Measurements from ENCODE around the gene IL31.

The IL31 gene

DNA sequence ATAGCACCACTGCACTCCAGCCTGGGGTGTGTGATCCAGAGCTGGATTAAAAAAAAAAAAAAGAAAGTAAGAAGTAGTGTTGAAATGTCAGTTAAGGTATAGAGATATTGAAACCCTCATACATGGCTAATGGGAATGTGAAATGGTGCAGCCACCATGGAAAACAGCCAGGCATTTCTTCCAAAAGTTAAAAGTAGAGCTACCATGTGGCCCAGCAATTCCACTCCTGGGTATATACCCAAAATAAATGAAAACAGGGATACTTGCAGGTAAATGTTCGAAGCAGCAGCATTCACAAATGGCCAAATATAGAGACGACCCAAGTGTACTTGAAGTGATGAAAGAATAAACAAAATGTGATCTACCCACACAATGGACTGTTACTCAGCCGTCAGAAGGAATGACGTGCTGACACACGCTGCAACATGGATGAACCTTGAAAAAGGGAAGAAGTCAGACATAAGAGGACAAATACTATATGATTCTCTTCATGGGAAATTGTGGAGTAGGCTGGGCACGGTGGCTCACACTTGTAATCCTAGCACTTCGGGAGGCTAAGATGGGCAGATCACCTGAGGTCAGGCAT is 15.2 kb downstream of the IL31 start:
- DNase-seq (ENCODE audit: low read depth in 2 of 2), result no peak

DNA sequence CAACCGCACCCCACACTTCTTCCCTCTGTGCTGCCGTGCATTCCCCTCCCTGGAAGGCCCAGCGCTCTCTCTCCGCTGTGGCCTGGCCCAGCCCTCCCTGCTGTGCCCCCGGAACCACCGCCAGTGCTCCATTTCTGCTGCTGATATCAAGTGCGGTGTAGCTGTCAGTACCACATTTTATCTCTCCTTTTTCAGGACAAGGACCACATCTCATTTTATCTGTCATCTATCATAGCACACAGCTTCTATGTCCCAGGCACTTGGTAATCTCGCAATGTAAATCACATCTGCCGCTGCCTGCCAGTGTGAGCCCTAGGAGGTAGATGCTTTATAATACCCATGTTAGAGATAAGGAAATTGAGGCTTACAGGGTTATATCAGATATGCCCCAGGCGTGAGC is 18.3 kb downstream of the IL31 start:
- no peak for DNase-seq (ENCODE audit: low read depth in 2 of 2)

DNA sequence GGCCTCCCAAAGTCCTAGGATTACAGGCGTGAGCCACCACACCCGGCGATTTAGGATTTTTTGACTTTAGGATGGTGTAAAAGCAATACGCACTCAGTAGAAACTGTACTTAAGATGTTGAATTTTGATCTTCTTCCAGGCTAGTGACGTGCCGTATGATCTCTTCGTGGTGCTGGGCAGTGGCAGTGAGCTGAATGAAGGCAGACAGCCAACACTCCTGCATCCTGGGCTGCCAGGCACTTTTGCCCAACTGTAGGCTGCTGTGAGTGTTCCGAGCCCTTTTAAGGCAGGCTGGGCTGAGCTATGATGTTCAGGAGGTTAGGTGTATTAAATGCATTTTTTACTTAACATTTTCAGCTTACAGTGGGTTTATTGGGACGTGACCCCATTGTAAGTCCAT is 21.3 kb downstream of the IL31 start:
- no peak for DNase-seq (ENCODE audit: low read depth in 2 of 2)

DNA sequence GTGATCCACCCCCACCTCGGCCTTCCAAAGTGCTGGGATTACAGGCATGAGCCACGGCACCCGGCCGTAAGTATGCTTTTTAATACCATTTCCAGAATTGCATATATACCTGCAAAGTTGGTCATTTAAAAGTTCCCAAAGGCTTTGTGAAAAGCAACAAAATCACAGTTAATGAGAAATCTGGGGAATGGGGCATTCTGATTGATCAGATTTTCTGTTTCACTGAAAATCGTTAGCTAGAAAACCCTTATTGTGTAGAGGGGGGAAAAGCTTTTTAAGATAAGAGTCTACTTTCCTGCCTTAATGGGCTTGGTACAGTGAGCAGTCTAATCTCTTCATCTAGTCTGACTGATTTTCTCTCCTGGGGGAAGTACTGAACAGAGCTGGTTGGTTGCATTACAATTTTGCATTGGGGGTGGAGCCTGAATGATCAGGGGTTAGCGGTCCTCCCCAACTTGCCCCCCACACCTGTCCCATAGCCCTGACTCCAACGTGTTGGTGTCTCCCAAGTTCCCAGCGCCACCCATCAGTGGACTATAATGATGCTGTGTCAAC is 23.8 kb downstream of the IL31 start:
- DNase-seq (ENCODE audit: low read depth in 2 of 2), result no peak

DNA sequence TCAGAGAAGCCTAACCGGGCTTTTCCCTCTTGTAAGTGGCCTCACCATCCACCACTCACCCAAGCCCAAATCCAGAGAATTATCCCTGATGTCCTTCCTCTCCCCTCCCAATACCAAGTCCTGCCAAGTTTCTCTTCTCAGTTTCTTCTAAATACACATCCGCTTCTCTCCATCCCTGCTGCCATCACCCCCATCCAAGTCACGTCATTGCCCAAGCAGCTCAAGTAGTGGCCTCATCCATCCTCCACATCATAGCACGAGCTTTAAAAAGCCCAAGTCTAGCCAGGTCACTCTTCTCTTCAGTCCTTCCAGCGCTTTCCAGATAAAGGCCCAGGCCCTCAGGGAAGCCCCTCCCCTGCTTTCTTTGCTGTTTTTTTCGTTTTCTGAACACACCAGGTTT is 25.4 kb downstream of the IL31 start:
- DNase-seq (ENCODE audit: low read depth in 2 of 2), result no peak

DNA sequence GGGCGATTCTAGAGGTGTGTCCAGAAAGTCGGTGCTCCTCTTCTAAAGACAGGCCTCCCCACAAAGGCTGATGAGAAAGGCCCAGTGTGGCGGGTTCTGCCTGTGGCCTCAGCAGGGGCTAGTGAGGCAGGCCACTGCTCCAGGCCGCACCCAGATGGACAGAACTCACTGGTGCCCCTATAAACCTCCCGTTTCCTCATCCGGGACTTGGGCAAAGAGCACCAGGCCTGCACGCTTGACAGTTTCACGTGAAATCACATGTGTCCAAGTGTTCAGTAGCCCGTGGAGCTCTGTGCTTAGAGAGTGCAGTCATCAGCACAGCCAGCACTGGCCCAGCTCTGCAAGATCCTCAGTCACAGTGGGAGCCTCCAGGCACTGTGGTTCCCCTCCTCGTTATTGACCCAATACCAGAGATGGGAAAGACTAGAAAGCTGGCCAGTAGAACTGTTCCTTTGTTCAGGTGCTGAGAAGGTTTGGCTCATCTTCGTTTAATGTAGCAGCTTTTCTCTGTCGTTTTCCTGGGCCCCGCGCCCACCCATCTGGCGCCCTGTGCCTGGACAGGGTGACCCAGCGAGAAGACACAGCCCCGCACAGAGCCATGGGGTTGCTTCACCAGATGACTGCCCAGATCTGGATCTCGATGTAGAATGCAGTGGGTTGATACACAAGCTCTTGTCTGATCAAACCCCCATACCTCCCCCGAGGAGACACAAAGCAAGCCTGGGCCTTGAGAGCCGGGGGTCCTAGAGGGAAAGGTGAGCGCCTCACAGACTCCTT is 26.3 kb downstream of the IL31 start:
- DNase-seq (ENCODE audit: low read depth in 2 of 2), result no peak

DNA sequence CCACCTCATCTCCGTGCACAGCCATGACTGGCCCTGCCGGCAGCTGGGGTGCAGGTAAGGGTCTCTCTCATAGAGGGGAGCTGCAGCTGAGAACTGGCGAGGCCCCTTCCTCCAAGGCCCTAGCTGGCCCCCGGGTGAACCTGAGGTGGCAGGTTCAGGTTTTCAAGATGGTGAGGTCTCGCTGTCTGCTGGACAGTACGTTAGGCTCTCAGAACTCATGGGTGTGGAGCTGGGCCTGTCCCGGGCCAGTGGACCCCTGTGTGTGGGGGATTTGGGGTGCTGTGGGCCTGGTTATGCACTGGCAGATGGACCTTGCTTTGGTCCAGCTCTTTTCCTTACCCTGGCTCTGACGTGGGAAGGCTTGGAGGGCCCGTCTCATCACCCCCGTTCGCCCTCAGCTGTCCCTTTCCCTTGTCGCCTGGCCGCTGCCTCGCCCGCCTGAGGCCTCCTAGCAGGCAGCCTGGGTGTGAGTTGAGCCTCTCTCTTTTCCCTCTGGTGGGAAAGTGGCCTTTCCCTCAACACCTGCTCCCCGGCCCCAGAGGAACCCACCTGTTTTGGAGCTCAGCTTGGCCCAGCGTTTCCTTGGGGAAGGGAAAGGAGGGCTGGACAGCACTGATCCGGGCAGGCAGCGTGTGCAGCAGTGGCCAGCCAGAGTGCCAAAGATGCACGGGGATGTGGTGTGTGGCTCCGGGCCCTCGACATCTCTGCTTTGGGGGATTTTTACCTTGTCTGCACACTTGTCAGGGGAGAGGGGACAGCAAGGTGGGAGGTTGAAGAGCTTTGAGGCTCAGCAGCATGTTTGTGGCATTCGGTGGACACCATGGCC is 28.3 kb downstream of the IL31 start:
- DNase-seq (ENCODE audit: low read depth in 2 of 2), result no peak

DNA sequence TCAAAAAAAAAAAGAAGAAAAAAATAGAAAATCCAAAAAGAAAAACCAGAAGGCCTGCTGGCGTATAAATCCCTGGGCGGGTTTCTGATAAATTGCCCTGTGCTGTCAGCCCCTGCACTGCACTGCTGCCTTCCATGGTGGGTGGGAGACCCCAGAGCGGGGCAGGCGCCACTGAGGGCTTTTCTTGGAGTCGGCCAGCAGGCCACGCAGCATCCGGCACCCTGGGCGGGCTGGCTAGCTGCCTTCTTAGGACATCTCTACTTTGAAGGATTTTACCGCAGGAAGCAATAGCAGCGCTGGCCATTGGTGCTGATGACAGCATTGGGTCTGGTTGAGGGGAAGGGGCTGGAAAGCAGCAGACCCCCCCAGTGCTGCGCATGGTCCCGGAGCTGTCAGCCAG is 29.1 kb downstream of the IL31 start:
- no peak for DNase-seq (ENCODE audit: low read depth in 2 of 2)

DNA sequence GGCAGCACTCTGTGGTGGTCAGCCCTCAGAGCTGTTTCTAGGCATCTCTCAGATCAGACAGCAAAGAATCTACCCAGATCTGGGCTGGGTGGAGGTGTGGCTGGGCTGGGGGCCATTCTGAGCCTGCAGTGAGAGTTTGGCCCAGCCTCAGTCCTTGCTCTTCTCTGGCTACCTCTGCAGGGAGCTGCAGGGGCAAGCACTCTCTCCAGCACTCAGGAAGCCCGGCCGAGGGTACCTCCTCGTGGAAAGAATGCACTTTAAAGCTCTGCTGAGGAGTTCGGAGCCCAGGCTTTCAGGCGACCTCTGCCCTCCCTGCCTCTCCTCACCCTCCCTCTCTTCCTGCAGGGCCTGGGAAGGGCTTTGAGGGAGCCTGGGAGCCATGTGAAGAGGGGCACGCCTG is 31.2 kb downstream of the IL31 start:
- DNase-seq (ENCODE audit: low read depth in 2 of 2), result no peak

DNA sequence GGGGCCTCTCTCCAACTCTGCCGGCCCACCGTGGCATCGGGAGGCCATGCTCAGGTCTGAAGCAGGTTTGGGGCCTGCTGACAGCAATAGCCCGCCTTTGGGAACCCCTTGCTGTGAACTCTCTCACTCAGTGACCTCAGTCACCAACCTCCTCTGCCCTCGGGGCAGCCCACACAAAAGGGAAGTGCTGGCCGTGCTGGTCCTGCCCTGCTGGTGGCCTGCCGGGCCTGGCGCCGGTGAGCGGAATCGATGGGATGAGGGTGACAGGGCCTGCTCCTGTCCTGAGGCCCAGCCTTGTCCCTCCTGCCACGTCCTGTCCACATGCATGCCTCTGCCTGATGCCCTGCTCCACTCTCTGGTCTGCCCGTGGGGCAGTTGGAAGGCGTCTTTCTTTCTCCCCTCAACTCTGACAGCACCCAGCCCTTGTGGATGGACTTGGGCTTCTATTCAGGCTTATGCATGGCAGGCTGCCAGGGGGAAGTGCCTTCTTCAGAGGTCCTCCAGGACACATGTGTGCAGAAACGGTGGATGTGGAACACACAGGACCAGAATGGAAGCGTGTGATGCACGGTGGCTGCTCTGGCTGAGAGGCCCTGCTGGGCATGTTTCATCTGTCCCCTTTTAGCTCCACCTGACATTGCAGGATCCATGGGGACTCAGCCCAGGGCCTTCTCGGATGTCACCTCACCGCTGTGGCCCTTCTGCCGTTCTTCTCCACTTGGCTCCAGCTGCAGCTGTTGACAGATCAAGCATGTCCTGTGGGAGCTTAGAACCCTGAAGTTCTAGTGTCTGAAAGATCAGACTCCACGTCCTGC is 31.9 kb downstream of the IL31 start:
- DNase-seq (ENCODE audit: low read depth in 2 of 2), result no peak

DNA sequence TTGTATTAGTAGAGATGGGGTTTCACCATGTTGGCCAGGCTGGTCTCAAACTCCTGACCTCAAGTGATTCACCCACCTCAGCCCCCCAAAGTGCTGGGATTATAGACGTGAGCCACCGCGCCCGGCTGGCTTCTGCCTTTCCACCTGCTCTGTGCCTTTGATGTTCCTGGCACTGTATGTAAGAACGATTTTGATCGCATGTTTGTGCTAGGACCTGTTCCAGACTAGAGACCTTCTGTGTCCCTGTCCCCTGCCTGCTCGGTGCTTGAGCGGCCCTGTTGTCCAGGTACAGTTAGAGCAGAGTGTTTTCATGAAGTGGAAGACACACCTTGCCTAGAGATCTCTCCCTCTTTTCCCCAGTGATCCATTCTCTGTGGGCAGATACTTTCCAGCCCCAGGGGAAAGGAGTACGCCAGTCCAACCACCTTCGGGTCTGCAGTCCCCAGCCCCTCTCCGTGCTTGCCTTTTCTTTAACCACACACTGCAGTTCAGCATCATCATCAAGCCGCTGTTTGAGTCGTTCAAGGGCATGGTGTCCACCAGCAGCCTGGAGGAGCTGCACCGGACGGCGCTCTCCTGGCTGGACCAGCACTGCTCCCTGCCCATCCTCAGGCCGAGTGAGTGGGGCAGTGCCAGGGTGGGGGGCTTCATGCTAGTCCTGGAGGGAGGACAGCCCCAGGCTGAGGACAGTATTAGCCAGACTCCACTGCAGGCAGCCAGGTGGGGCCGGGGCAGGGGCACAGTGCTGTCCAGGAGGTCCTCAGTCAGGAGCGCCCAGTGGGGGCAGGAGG is 33.4 kb downstream of the IL31 start:
- no peak for DNase-seq (ENCODE audit: low read depth in 2 of 2)

DNA sequence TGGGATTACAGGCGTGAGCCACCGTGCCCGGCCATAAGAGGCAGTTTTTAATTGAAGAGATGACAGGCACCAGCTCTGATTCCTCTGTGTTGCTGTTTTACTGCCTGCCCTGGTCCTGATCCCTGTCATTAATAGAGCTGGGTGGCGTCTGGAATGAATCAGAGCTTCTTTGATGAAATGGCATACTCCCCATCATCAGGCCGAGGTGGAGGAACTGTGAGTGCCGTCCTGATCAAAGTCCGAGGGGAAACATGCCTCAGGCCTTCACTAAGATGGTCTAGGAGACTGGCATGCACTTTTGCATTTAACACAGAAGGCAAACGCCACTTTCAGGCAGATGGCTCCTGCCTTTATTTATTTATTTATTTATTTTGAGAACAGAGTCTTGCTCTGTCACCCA is 34.1 kb downstream of the IL31 start:
- no peak for DNase-seq (ENCODE audit: low read depth in 2 of 2)

DNA sequence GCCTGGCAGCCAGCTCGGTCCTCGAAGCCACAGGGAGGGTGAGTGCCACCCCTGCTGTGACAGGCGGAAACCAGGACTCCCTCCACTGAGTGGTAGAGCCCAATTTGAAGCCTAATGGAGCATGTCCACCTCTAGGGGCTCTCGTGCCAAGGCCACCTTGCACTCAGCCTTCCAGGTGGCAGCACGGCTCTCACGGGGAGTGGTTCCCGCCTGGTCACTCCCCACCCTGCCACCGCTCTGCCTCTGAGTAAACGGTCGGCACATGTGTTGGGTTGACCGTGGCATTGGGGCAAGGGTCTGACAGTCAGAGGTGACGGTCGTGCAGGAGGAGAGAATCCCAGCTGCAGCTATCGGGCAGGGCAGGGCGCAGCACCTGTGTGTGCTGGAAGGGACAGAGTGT is 34.8 kb downstream of the IL31 start:
- DNase-seq (ENCODE audit: low read depth in 2 of 2), result no peak

DNA sequence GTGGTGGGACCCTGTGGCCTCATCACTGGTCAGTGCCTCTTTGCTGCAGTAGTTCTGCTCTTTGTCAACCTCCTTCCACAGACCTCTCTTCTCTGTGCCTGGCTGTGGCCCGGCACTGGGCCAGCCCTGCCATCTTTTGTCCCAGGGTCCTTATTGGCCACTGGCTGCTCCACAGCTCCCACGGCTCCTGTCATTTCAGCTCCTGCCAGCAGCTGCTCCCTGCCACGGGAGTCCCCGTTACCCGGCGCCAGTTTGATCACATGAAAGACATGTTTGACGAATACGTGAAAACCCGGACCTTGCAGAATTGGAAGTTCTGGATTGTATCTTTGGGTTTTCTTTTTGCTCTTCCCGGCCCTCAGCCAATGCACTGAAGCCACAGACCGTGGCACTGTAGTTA is 35.4 kb downstream of the IL31 start:
- no peak for DNase-seq (ENCODE audit: low read depth in 2 of 2)

DNA sequence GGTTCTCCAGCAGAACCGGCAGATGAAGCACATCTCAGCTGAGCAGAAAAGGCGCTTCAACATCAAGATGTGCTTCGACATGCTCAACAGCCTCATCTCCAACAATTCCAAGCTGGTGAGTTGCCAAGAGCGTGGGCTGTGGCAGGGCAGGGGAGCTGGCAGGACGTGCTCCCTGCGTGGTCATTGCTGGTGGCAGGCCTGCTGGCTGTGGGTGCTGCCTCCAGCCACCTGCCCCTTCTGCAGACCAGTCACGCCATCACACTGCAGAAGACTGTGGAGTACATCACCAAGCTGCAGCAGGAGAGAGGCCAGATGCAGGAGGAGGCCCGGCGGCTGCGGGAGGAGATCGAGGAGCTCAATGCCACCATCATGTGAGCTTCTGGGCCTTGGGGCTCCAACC is 35.8 kb downstream of the IL31 start:
- no peak for DNase-seq (ENCODE audit: low read depth in 2 of 2)

DNA sequence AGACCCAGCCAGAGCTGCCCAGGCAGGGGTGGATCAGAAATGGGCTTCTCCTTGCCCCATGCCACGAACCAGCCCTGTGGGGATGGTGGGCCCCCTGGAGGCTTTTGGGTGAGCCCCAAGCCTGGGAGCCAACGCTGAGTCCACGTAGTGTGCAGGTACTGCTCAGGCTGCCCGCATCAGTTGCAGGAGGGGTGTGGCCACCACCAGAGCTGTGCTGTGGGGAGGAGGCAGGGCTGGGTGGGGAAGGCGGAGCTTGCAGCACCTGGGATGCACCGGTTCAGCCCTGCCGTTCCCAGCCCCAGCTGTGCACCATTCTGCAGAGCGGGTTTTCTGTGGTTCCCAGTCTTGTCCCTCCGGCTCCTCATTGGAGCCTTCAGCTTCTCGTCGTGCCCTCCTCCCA is 36.3 kb downstream of the IL31 start:
- DNase-seq (ENCODE audit: low read depth in 2 of 2), result no peak

DNA sequence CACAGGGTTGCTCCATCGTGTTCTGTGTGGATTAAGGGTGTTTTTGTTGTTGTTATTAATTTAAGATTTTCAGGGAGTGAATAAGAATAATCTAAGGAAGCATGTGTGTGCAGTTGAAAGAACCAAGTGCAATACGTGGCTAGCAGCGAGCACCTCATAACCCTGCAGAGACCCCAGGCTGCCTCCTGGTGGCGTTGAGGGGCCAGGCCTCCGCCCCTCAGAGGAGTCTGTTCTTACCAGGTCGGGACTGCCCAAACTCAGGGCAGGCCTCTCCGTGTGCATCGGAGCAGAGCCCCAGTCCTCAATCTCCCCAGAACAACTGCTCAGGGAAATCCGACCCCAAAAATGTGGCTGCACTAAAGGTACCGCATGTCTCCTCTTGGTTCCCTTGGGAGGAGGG is 36.8 kb downstream of the IL31 start:
- DNase-seq (ENCODE audit: low read depth in 2 of 2), result no peak

DNA sequence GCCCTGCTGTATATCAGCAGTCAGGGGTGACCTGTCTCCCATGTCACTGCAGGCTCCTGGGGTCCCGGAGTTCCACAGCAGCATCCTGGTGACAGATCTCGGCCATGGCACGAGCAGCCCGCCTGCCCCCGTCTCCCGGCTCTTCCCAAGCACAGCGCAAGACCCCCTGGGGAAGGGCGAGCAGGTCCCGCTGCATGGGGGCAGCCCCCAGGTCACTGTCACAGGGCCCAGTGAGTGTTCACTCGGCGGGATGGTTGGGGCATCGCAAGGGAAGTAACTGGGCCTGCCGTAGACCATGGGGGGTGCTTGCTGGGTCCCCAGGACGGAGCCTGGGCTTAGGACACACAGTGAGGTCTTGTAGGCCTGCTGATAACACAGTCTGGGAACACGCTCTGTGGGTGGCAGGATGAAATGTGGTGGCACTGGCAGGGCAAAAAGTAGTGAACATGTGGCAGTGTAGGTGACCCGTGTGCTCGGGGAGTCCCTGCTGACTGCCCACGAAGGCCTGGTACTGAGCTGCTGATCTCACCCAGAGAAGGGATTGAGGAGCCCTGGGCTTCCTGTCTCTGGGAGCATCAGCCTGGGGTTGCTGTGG is 38.5 kb downstream of the IL31 start:
- DNase-seq (ENCODE audit: low read depth in 2 of 2), result no peak

DNA sequence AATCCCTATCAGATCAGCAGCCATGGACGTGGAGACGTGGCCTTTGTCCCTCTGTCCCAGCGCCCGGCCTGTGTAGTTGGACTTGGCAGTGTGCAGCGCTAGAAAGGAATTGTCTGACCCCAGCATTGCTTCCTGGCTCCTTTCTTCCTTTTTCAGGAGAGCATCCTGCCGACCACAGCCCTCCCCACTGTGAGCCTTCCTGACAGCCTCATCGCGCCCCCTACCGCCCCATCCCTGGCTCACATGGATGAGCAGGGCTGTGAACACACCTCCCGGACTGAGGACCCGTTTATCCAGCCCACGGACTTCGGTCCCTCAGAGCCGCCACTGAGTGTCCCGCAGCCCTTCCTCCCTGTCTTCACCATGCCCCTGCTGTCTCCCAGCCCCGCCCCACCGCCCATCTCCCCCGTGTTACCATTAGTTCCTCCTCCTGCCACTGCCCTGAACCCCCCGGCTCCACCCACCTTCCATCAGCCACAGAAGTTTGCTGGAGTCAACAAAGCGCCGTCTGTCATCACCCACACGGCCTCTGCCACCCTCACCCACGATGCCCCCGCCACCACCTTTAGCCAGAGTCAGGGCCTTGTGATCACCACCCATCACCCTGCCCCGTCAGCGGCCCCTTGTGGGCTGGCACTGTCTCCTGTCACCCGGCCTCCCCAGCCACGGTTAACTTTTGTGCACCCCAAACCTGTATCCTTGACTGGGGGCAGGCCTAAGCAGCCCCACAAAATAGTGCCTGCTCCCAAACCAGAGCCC is 40.6 kb downstream of the IL31 start:
- DNase-seq (ENCODE audit: low read depth in 2 of 2), result no peak

DNA sequence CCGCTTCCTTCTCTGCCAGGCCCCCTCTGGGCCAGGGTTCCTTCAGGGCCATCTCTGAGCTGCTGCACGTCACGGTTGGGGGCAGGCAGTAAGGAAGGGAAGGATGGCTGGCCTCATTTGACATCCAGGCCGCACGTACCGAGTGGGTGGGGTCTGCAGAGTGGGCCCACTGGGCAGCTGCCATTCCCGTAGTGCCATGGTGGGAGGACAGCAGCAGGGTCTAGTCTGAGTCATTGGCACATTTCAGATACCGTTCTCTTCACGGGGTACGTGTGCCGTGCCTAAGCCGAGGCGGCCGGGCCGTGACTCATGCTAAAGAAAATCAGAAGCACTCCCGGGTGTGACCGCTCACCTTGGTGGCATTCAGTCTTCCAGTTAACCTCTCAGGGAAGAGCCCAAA is 43.9 kb downstream of the IL31 start:
- DNase-seq (ENCODE audit: low read depth in 2 of 2), result no peak

Data from stimulated activated CD4-positive, alpha-beta T cell treated with anti-CD3 and anti-CD28 coated beads, Interleukin-1b, Interleukin-23, amount 100 ng/mL, for 1 hour (primary cell).